DND-41 (cell line): ENCODE results near the gene SLC2A9.

Experiments
- ATAC-seq: fragments of 200-7000 bp; cut with Tn5 transposase; 3 replicates; pipeline ENCODE4 v1.9.1; 2021; ENCODE audit warnings: low read depth; ENCODE audit not compliant: insufficient read depth
- DNase-seq: peaks from one replicate; pipeline ENCODE4 v3.0.0-alpha.2; 2020
- H2AFZ ChIP-seq: 2 replicates; pipeline ENCODE4 v1.6.0; 2012; ENCODE audit warnings: low read depth, low read length
- H3K27ac ChIP-seq: 2 replicates; pipeline ENCODE4 v1.5.1; 2012; ENCODE audit warnings: low read length, inconsistent platforms
- H3K27me3 ChIP-seq: fragments of 200-600 bp; sonication (generic); 2 replicates; pipeline ENCODE4 v1.6.0; 2012; ENCODE audit warnings: low read length, mild to moderate bottlenecking, inconsistent platforms; ENCODE audit not compliant: insufficient read depth, poor library complexity
- H3K36me3 ChIP-seq: 2 replicates; pipeline ENCODE4 v1.5.1; 2012; ENCODE audit warnings: low read length, inconsistent platforms; ENCODE audit not compliant: insufficient read depth
- H3K4me1 ChIP-seq: 2 replicates; pipeline ENCODE4 v1.5.1; 2012; ENCODE audit warnings: mild to moderate bottlenecking, low read length; ENCODE audit not compliant: insufficient read depth
- H3K4me2 ChIP-seq: 2 replicates; pipeline ENCODE4 v1.6.0; 2012; ENCODE audit warnings: mild to moderate bottlenecking, moderate library complexity, low read length, inconsistent platforms; ENCODE audit not compliant: insufficient read depth
- H3K4me3 ChIP-seq, 2 experiments: fragments of 200-600 bp in 1 of 2; shearing (Covaris generic) in 1 of 2; 2 replicates each; pipeline ENCODE4 v1.5.1; 2012 to 2016; ENCODE audit warnings: inconsistent platforms in 2 of 2, low read length in 2 of 2, mild to moderate bottlenecking in 2 of 2, low read depth in 1 of 2, moderate library complexity in 1 of 2
- H3K79me2 ChIP-seq: 2 replicates; pipeline ENCODE4 v1.6.0; 2012; ENCODE audit warnings: low read length, inconsistent platforms; ENCODE audit not compliant: insufficient read depth
- H3K9ac ChIP-seq: 2 replicates; pipeline ENCODE4 v1.6.0; 2012; ENCODE audit warnings: low read depth, mild to moderate bottlenecking, inconsistent platforms, low read length, moderate library complexity
- H3K9me3 ChIP-seq: 2 replicates; pipeline ENCODE4 v1.5.1; 2012; ENCODE audit warnings: low read length, moderate library complexity, mild to moderate bottlenecking, inconsistent platforms; ENCODE audit not compliant: insufficient read depth, severe bottlenecking
- H4K20me1 ChIP-seq: 2 replicates; pipeline ENCODE4 v1.6.0; 2012; ENCODE audit warnings: low read length; ENCODE audit not compliant: insufficient read depth
- EZH2 ChIP-seq: IDR thresholded peaks from 3 replicates; pipeline ENCODE4 v1.6.1; 2012; ENCODE audit warnings: borderline replicate concordance, low read depth, mild to moderate bottlenecking, moderate library complexity, low read length, inconsistent platforms; ENCODE audit not compliant: severe bottlenecking
- TF ChIP-seq, protein P1 (sequence below): IDR thresholded peaks from 2 replicates; pipeline ENCODE4 v1.5.1; 2012; ENCODE audit warnings: borderline replicate concordance, low read length, moderate library complexity, mild to moderate bottlenecking; ENCODE audit not compliant: poor library complexity, severe bottlenecking; ENCODE audit errors: extremely low read depth

Gene SLC2A9

DNA sequence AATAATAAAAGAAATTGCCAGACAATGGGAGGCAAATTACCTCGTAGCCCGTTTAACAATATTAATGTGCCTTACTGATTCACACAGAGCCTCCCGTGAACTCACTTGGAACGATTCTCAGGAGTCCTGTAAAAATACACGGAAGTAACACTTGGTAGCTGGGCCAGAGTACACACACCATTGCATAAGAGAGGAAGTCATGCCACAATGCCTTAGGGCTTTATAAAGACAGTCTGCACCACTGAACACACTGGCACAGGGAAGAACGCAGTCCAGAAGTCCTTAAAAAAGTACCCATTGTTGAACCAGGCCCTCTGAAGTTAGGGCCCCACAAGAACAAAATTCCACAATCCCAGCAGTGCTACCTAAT lies 15.1 kb downstream of the SLC2A9 start:
- Histone ChIP-seq H3K36me3 (no peaks in the 10 kb centered on the region), H3K4me3 (no peak overlapping the region), H3K27ac (no peak overlapping the region), H3K79me2 (no peaks in the 10 kb centered on the region), H3K9me3 (no peaks in the 10 kb centered on the region), H3K9ac (no peak overlapping the region), H4K20me1 (no peaks in the 10 kb centered on the region), H3K4me2 (no peak overlapping the region), H3K27me3 (no peaks in the 10 kb centered on the region), H2AFZ (no peak overlapping the region), H3K4me1 (no peaks in the 10 kb centered on the region)
- DNase-seq (no peak), ATAC-seq (no peak)
- no peak for TF ChIP-seq EZH2
- TF ChIP-seq, protein P1, sequence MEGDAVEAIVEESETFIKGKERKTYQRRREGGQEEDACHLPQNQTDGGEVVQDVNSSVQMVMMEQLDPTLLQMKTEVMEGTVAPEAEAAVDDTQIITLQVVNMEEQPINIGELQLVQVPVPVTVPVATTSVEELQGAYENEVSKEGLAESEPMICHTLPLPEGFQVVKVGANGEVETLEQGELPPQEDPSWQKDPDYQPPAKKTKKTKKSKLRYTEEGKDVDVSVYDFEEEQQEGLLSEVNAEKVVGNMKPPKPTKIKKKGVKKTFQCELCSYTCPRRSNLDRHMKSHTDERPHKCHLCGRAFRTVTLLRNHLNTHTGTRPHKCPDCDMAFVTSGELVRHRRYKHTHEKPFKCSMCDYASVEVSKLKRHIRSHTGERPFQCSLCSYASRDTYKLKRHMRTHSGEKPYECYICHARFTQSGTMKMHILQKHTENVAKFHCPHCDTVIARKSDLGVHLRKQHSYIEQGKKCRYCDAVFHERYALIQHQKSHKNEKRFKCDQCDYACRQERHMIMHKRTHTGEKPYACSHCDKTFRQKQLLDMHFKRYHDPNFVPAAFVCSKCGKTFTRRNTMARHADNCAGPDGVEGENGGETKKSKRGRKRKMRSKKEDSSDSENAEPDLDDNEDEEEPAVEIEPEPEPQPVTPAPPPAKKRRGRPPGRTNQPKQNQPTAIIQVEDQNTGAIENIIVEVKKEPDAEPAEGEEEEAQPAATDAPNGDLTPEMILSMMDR = no peak

DNA sequence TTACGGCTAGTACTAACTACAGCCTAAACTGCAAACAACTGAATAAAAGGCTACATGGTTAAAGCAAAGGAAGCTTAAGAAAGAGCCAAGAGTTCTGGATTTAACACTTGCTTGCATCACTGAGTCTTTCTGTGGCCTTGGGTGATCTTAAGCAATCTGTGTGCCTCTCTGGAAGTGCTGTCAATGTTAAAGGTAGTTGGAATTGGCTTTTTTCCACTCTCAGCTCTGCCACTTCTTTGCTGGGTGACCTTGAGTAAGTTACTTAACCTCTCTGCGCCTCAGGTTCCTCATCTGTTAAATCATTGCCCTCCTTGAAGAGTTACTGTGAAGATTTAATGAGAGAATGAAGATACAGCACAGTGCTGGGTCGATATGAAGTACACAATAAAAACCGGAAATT lies 15.7 kb downstream of the SLC2A9 start:
- H3K9ac ChIP-seq = no peak overlapping the region
- H3K4me1 ChIP-seq = no peaks in the 10 kb centered on the region
- DNase-seq (no peak), ATAC-seq (no peak)
- H2AFZ ChIP-seq = no peak overlapping the region
- no peak overlapping the region for H3K4me3 ChIP-seq
- no peak overlapping the region for H3K4me2 ChIP-seq
- no peaks in the 10 kb centered on the region for H3K27me3 ChIP-seq
- H3K27ac ChIP-seq = no peak overlapping the region
- H4K20me1 ChIP-seq = no peaks in the 10 kb centered on the region
- H3K79me2 ChIP-seq = no peaks in the 10 kb centered on the region
- H3K9me3 ChIP-seq = no peaks in the 10 kb centered on the region
- no peak for TF ChIP-seq EZH2
- TF ChIP-seq, protein P1 = no peak
- no peaks in the 10 kb centered on the region for H3K36me3 ChIP-seq

DNA sequence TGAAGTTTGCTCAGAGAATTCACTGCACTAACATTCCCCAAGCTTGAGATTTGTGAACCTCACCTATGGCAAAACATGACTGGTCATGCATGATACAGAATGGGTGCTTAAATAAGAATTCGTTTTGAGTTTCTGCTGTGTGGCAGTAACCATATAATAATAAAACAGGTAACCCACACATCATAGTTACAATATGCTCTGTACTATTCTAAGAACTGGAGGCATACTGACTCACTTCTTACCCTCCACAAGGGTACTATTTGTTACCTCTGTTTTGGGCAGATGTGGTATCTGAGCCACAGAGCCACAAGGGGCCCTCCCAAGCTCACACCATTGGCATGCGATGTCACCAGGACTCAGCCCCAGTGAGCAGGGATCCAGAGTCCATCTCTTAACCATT lies 17.6 kb downstream of the SLC2A9 start:
- DNase-seq (no peak), ATAC-seq (no peak)
- no peaks in the 10 kb centered on the region for H3K4me1 ChIP-seq

DNA sequence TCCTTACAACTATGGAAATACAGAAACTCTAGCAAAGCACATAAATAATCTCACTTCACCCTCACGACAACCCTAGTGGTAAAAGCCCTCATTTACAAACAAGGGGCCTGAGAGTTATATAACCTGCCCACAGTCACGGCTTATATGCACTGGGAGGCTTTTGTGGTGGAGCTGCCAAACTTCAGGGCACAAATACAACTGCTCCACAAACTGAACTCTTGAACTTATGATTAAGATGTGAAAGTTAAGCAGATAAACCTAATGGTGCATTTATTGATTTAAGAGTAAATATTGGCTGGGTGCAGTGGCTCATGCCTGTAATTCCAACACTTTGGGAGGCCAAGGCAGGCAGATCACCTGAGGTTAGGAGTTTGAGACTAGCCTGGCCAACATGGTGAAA lies 19.0 kb downstream of the SLC2A9 start:
- H3K27me3 ChIP-seq = no peaks in the 10 kb centered on the region
- H3K9ac ChIP-seq = no peak overlapping the region
- no peak overlapping the region for H2AFZ ChIP-seq
- H3K36me3 ChIP-seq = no peaks in the 10 kb centered on the region
- no peak for TF ChIP-seq EZH2
- TF ChIP-seq, protein P1 = no peak
- no peaks in the 10 kb centered on the region for H4K20me1 ChIP-seq
- no peak overlapping the region for H3K4me2 ChIP-seq
- H3K4me3 ChIP-seq = no peak overlapping the region
- H3K9me3 ChIP-seq = no peaks in the 10 kb centered on the region
- no peak for DNase-seq
- no peaks in the 10 kb centered on the region for H3K4me1 ChIP-seq
- no peak for ATAC-seq
- H3K27ac ChIP-seq = no peak overlapping the region
- no peaks in the 10 kb centered on the region for H3K79me2 ChIP-seq

More for the DNA sequence above, 17.6 kb downstream of the SLC2A9 start:
- no peak overlapping the region for H3K9ac ChIP-seq
- no peak overlapping the region for H2AFZ ChIP-seq
- no peak overlapping the region for H3K4me2 ChIP-seq
- no peak overlapping the region for H3K27ac ChIP-seq
- H3K9me3 ChIP-seq = no peaks in the 10 kb centered on the region
- no peaks in the 10 kb centered on the region for H3K36me3 ChIP-seq
- no peak for TF ChIP-seq EZH2
- TF ChIP-seq, protein P1 = no peak
- no peak overlapping the region for H3K4me3 ChIP-seq
- H3K27me3 ChIP-seq = no peaks in the 10 kb centered on the region
- no peaks in the 10 kb centered on the region for H4K20me1 ChIP-seq
- H3K79me2 ChIP-seq = no peaks in the 10 kb centered on the region
